HG03066 (cell line): ENCODE data around the gene SEPTIN2.
"Not testable (repeated sequence)": the region's sequence is repeated elsewhere in the genome, so short reads cannot be mapped to it uniquely, and the experiment has no call there.

ENCODE experiments used
- ATAC-seq: cut with Tn5 transposase; IDR thresholded peaks from one replicate; pipeline ENCODE4 v1.9.1; 2021; ENCODE audit warnings: low read depth; ENCODE audit not compliant: unreplicated experiment

Gene SEPTIN2

GRCh38 chr2:241286348-241287090 lies 29.2 kb upstream of the SEPTIN2 start:
- ATAC-seq, result no peak

- ATAC-seq, result no peak
Observed at GRCh38 chr2:241288324-241288888, 27.3 kb upstream of the SEPTIN2 start.

GRCh38 chr2:241289053-241289452 lies 26.7 kb upstream of the SEPTIN2 start:
- no peak for ATAC-seq

GRCh38 chr2:241289597-241289996 lies 26.1 kb upstream of the SEPTIN2 start:
- ATAC-seq, result no peak

GRCh38 chr2:241291153-241291552 lies 24.6 kb upstream of the SEPTIN2 start:
- no peak for ATAC-seq

- ATAC-seq, result no peak
Observed at GRCh38 chr2:241291977-241292376, 23.7 kb upstream of the SEPTIN2 start.

GRCh38 chr2:241293378-241293797 lies 22.3 kb upstream of the SEPTIN2 start:
- ATAC-seq, result not testable (repeated sequence)

- no peak for ATAC-seq
Observed at GRCh38 chr2:241295326-241296095, 20.2 kb upstream of the SEPTIN2 start.

GRCh38 chr2:241296767-241297166 lies 19.0 kb upstream of the SEPTIN2 start:
- no peak for ATAC-seq

GRCh38 chr2:241298673-241299072 lies 17.1 kb upstream of the SEPTIN2 start:
- ATAC-seq, result no peak

- ATAC-seq, result no peak
Observed at GRCh38 chr2:241300000-241300399, 15.7 kb upstream of the SEPTIN2 start.

- no peak for ATAC-seq
Observed at GRCh38 chr2:241302083-241302482, 13.6 kb upstream of the SEPTIN2 start.

GRCh38 chr2:241302759-241303651 lies 12.7 kb upstream of the SEPTIN2 start:
- no peak for ATAC-seq

- no peak for ATAC-seq
Observed at GRCh38 chr2:241304039-241304670, 11.6 kb upstream of the SEPTIN2 start.

GRCh38 chr2:241307055-241307454 lies 8.7 kb upstream of the SEPTIN2 start:
- no peak for ATAC-seq

GRCh38 chr2:241308267-241308666 lies 7.5 kb upstream of the SEPTIN2 start:
- ATAC-seq, result no peak

GRCh38 chr2:241308832-241309500 lies 6.8 kb upstream of the SEPTIN2 start:
- ATAC-seq, result no peak

- ATAC-seq, result peak; percentile 45
Observed at GRCh38 chr2:241309684-241310117, 6.0 kb upstream of the SEPTIN2 start.

- no peak for ATAC-seq
Observed at GRCh38 chr2:241310917-241311566, 4.7 kb upstream of the SEPTIN2 start.
